IMR-90 (cell line): ENCODE data around the gene ABHD15. TPM values are rescaled to one million over a fixed set of nuclear protein-coding genes. Genes with fewer than 3 reads are reported as not detected.
A peak's percentile ranks its signal among the peaks of the same experiment; 100 is the strongest.

Experiments
- ATAC-seq: fragments of 200-7000 bp; cut with Tn5 transposase; 2 replicates; pipeline ENCODE4 v1.9.1; 2020; ENCODE audit warnings: low read depth, mild to moderate bottlenecking, moderate library complexity
- BruUV-seq: library from RNA; stranded (reverse); fragments of 400-500 nt; replicated peaks from 2 replicates; lab custom pipeline; 2021; lab: Mats Ljungman, UMichigan
- CTCF ChIA-PET: fragments of 300-600 bp; formaldehyde crosslinking; extraction: SDS; loops from one replicate; lab custom pipeline; 2021; ENCODE audit warnings: antibody characterized with exemption; lab: Yijun Ruan, JAX
- POLR2A ChIA-PET: fragments of 300-600 bp; sonication (Branson Sonifier 250); formaldehyde crosslinking; loops from one replicate; lab custom pipeline; 2022; ENCODE audit warnings: antibody characterized with exemption; ENCODE audit not compliant: unreplicated experiment; lab: Charles Lee
- DNase-seq: peaks from one replicate; pipeline ENCODE4 v3.0.0; 2013
- H2AFZ ChIP-seq: replicated peaks from 2 replicates; pipeline ENCODE3; 2013; ENCODE audit warnings: low read length, mild to moderate bottlenecking; ENCODE audit not compliant: poor library complexity
- H2AK5ac ChIP-seq: 2 replicates; pipeline ENCODE4 v1.6.1; 2013; ENCODE audit warnings: low read depth, low read length, inconsistent platforms
- H2AK9ac ChIP-seq: replicated peaks from 2 replicates; pipeline ENCODE3; 2013; ENCODE audit warnings: mild to moderate bottlenecking, low read depth, low read length, moderate library complexity; ENCODE audit not compliant: poor library complexity
- H2BK120ac ChIP-seq: 2 replicates; pipeline ENCODE4 v1.6.1; 2013; ENCODE audit warnings: low read depth, low read length, inconsistent platforms
- H2BK15ac ChIP-seq: 3 replicates; pipeline ENCODE4 v1.6.1; 2013; ENCODE audit warnings: low read depth, low read length, inconsistent platforms
- H2BK20ac ChIP-seq: 2 replicates; pipeline ENCODE4 v1.6.1; 2013; ENCODE audit warnings: low read depth, mild to moderate bottlenecking, inconsistent platforms, low read length, moderate library complexity
- H2BK5ac ChIP-seq: 2 replicates; pipeline ENCODE4 v1.6.1; 2013; ENCODE audit warnings: mild to moderate bottlenecking, low read depth, low read length, inconsistent platforms; ENCODE audit not compliant: poor library complexity, severe bottlenecking
- H3K14ac ChIP-seq: replicated peaks from 2 replicates; pipeline ENCODE4 v1.6.1; 2013; ENCODE audit warnings: low read depth, low read length, inconsistent platforms
- H3K18ac ChIP-seq: 2 replicates; pipeline ENCODE4 v1.6.1; 2013; ENCODE audit warnings: low read depth, low read length, control low read depth
- H3K23ac ChIP-seq: 2 replicates; pipeline ENCODE4 v1.6.1; 2013; ENCODE audit warnings: low read depth, low read length, inconsistent platforms
- H3K27ac ChIP-seq: 2 replicates; pipeline ENCODE4 v1.5.1; 2013; ENCODE audit warnings: mild to moderate bottlenecking, control low read depth, low read length; ENCODE audit not compliant: insufficient read depth
- H3K27me3 ChIP-seq: 2 replicates; pipeline ENCODE4 v1.6.1; 2013; ENCODE audit warnings: low read length; ENCODE audit not compliant: control insufficient read depth, insufficient read depth
- H3K36me3 ChIP-seq: 2 replicates; pipeline ENCODE4 v1.6.1; 2013; ENCODE audit warnings: low read length, mixed read lengths; ENCODE audit not compliant: control insufficient read depth, insufficient read depth
- H3K4ac ChIP-seq: 2 replicates; pipeline ENCODE4 v1.6.1; 2013; ENCODE audit warnings: low read depth, low read length, inconsistent platforms
- H3K4me1 ChIP-seq: 2 replicates; pipeline ENCODE4 v1.6.1; 2013; ENCODE audit warnings: low read length, mixed read lengths; ENCODE audit not compliant: control insufficient read depth, insufficient read depth
- H3K4me2 ChIP-seq: 2 replicates; pipeline ENCODE4 v1.6.1; 2013; ENCODE audit warnings: low read depth, mild to moderate bottlenecking, control low read depth, low read length, moderate library complexity
- H3K4me3 ChIP-seq: 2 replicates; pipeline ENCODE4 v1.5.1; 2013; ENCODE audit warnings: low read depth, mild to moderate bottlenecking, control low read depth, low read length, moderate library complexity; ENCODE audit not compliant: insufficient read depth
- H3K56ac ChIP-seq: 2 replicates; pipeline ENCODE4 v1.6.1; 2013; ENCODE audit warnings: low read length, inconsistent platforms; ENCODE audit not compliant: insufficient read depth; ENCODE audit errors: extremely low read depth
- H3K79me1 ChIP-seq, 2 experiments: 2 replicates each; pipeline ENCODE4 v1.6.1; 2013; ENCODE audit warnings: low read length in 2 of 2, inconsistent platforms in 1 of 2, low read depth in 1 of 2
- H3K9ac ChIP-seq: 2 replicates; pipeline ENCODE4 v1.6.1; 2013; ENCODE audit warnings: low read depth, low read length, control low read depth
- H3K9me1 ChIP-seq: 2 replicates; pipeline ENCODE4 v1.6.1; 2013; ENCODE audit warnings: low read length, inconsistent platforms; ENCODE audit not compliant: insufficient read depth
- H3K9me3 ChIP-seq: 2 replicates; pipeline ENCODE4 v1.6.1; 2013; ENCODE audit warnings: low read length; ENCODE audit not compliant: control insufficient read depth, insufficient read depth
- H4K20me1 ChIP-seq: 2 replicates; pipeline ENCODE4 v1.6.1; 2013; ENCODE audit warnings: low read length, inconsistent platforms; ENCODE audit not compliant: insufficient read depth
- H4K5ac ChIP-seq: 2 replicates; pipeline ENCODE4 v1.6.1; 2013; ENCODE audit warnings: mild to moderate bottlenecking, low read depth, low read length, control low read depth
- H4K8ac ChIP-seq, 2 experiments: 2 replicates each; pipeline ENCODE4 v1.6.1; 2013; ENCODE audit warnings: low read depth in 2 of 2, low read length in 2 of 2, control low read depth in 1 of 2, inconsistent platforms in 1 of 2
- H4K91ac ChIP-seq: 2 replicates; pipeline ENCODE4 v1.6.1; 2013; ENCODE audit warnings: low read depth, low read length, inconsistent platforms; ENCODE audit not compliant: insufficient read depth
- FOS ChIP-seq: fragments of 150-350 bp; IDR thresholded peaks from 2 replicates; pipeline ENCODE4 v1.6.1; 2016; ENCODE audit warnings: low read depth, low read length
- MAFK ChIP-seq: IDR thresholded peaks from 2 replicates; pipeline ENCODE4 v1.6.1; 2012; ENCODE audit warnings: low read depth, low read length, improper control_type of control experiment
- MAZ ChIP-seq: IDR thresholded peaks from 2 replicates; pipeline ENCODE4 v1.6.1; 2012; ENCODE audit warnings: low read depth, mild to moderate bottlenecking, low read length, improper control_type of control experiment, moderate library complexity, borderline replicate concordance
- RAD21 ChIP-seq: IDR thresholded peaks from 2 replicates; pipeline ENCODE4 v1.6.1; 2012; ENCODE audit warnings: low read length, improper control_type of control experiment
- RCOR1 ChIP-seq: IDR thresholded peaks from 2 replicates; pipeline ENCODE4 v1.6.1; 2012; ENCODE audit warnings: mild to moderate bottlenecking, low read length, improper control_type of control experiment; ENCODE audit not compliant: insufficient replicate concordance
- RFX5 ChIP-seq: IDR thresholded peaks from 2 replicates; pipeline ENCODE4 v1.8.0; 2012; ENCODE audit warnings: low read depth, mild to moderate bottlenecking, low read length, moderate library complexity
- SMC3 ChIP-seq: fragments of 150-350 bp; IDR thresholded peaks from 2 replicates; pipeline ENCODE4 v1.6.1; 2016; ENCODE audit warnings: low read depth, mild to moderate bottlenecking, antibody characterized with exemption, low read length, moderate library complexity
- WGBS, 2 experiments: methylation state at CpG; one replicate each; pipeline versions ENCODE4 v1.1.5 to v1.1.7; 2013; ENCODE audit warnings: missing lambda C conversion rate in 2 of 2; ENCODE audit not compliant: insufficient read length in 1 of 2; ENCODE audit errors: extremely low coverage in 2 of 2; 5-methylcytosine and 5-hydroxymethylcytosine counted together
- dilution Hi-C: fragments of 300-500 bp; cut with HindIII; formaldehyde crosslinking; loops from one replicate; pipeline ENCODE4 v1.14.3; 2018; ENCODE audit warnings: low sequenced_read_pairs; ENCODE audit not compliant: unreplicated experiment
- in situ Hi-C: fragments of 300-500 bp; cut with MboI; formaldehyde crosslinking; loops from 3 replicates; pipeline ENCODE4 v1.14.3; 2019; ENCODE audit warnings: low sequenced_read_pairs, inconsistent platforms, mixed read lengths
- intact Hi-C: fragments of 100-400 bp; cut with micrococcal nuclease; formaldehyde crosslinking; loops from 2 replicates; pipeline ENCODE4 v1.10.0; 2022
- polyA plus RNA-seq, 3 experiments: library from polyadenylated mRNA; depleted of rRNA; stranded (reverse); fragments of >200 nt; gene quantifications; 2 replicates each; pipeline ENCODE4 v1.2.3, GENCODE V29; 2012; ENCODE audit warnings: low replicate concordance in 1 of 3
- total RNA-seq: library from RNA; depleted of rRNA; stranded (reverse); fragments of >200 nt; gene quantifications from 2 replicates; pipeline ENCODE4 v1.2.3, GENCODE V29; 2012
- TF ChIP-seq, protein P1 (sequence below): fragments of 150-350 bp; IDR thresholded peaks from 2 replicates; pipeline ENCODE4 v1.6.1; 2017; ENCODE audit warnings: mild to moderate bottlenecking, antibody characterized with exemption, low read length, low read depth
- TF ChIP-seq, protein P2 (sequence below): fragments of 150-350 bp; IDR thresholded peaks from 2 replicates; pipeline ENCODE4 v1.6.1; 2016; ENCODE audit warnings: low read depth, mild to moderate bottlenecking, low read length, moderate library complexity, borderline replicate concordance

ABHD15 gene
- total and polyA plus RNA-seq, 2 of the 4 experiments (the other 2 are of a cell fraction): 3.2 to 4.6 TPM

DNA sequence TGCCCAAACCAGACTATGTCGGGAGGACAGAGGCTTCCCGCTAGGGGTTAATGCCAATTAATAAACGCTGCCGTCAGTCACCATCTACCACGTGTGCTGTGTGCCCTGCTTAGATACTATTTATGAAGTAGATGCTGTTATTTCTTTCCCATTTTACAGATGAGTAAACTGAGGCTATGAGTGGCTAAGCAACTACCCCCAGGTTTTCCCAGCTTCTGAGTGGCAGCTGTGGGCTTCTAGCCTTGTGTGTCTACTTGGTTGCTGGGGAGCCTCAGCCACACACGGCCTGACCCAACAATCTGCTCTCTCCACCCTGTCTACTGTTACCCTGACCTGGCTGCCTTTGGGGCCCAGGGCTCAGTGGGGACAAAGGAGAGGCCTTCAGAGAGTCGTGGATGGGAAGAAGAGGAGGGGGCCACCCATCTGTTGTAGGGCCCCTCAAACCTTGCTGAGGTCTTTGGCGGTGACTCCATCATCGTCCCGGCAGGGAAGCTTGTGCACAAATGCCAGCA, 15.5 kb upstream of the ABHD15 start:
- Histone ChIP-seq H4K20me1 (peaks cover 50% of the 10 kb centered on the region), H3K27ac (no peak overlapping the region), H3K14ac (no peak overlapping the region), H2BK20ac (no peak overlapping the region), H3K36me3 (peaks cover 42% of the 10 kb centered on the region), H2AFZ (peak overlapping the region; percentile 21), H3K9me1 (peaks cover 21% of the 10 kb centered on the region), H4K8ac (no peak overlapping the region), H3K18ac (no peak overlapping the region), H3K23ac (no peak overlapping the region), H2BK120ac (no peak overlapping the region), H4K5ac (no peak overlapping the region), H3K9me3 (no peaks in the 10 kb centered on the region), H2BK15ac (no peak overlapping the region), H3K4ac (no peak overlapping the region), H3K79me1 (peaks cover 36 to 77% of the 10 kb centered on the region in 2 experiments), H3K4me2 (no peak overlapping the region), H2BK5ac (no peak overlapping the region), H2AK9ac (no peak overlapping the region), H3K9ac (no peak overlapping the region), H2AK5ac (no peak overlapping the region), H3K4me3 (no peak overlapping the region), H3K56ac (no peak overlapping the region), H3K4me1 (peaks cover 13% of the 10 kb centered on the region; the same call in 1 of the 2 replicates), H3K27me3 (no peaks in the 10 kb centered on the region), H4K91ac (no peak overlapping the region)
- CTCF ChIA-PET: no interaction called here
- 88% methylated on average over 4 of the region's 10 CpGs; no CpG with 5 or more reads in 1 of the 2 experiments for WGBS, 2 experiments
- BruUV-seq: no TSS peak
- in situ Hi-C loops (no loop called here), dilution Hi-C loops (no loop called here), intact Hi-C loops (no loop called here)
- ATAC-seq: no peak
- DNase-seq: no peak
- no peak for TF ChIP-seq RCOR1
- TF ChIP-seq, protein P1, sequence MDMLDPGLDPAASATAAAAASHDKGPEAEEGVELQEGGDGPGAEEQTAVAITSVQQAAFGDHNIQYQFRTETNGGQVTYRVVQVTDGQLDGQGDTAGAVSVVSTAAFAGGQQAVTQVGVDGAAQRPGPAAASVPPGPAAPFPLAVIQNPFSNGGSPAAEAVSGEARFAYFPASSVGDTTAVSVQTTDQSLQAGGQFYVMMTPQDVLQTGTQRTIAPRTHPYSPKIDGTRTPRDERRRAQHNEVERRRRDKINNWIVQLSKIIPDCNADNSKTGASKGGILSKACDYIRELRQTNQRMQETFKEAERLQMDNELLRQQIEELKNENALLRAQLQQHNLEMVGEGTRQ: no peak
- no peak for TF ChIP-seq MAFK
- TF ChIP-seq RFX5: no peak
- TF ChIP-seq MAZ: no peak
- TF ChIP-seq, protein P2, sequence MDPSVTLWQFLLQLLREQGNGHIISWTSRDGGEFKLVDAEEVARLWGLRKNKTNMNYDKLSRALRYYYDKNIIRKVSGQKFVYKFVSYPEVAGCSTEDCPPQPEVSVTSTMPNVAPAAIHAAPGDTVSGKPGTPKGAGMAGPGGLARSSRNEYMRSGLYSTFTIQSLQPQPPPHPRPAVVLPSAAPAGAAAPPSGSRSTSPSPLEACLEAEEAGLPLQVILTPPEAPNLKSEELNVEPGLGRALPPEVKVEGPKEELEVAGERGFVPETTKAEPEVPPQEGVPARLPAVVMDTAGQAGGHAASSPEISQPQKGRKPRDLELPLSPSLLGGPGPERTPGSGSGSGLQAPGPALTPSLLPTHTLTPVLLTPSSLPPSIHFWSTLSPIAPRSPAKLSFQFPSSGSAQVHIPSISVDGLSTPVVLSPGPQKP: no peak
- no peak for TF ChIP-seq FOS
- no peak for TF ChIP-seq SMC3
- no peak for TF ChIP-seq RAD21
- POLR2A ChIA-PET: no interaction called here
